ENCODE data around the gene CMTM5. TPM values are rescaled to one million over a fixed set of nuclear protein-coding genes. Genes with fewer than 3 reads are reported as not detected.
A peak's percentile ranks its signal among the peaks of the same experiment; 100 is the strongest.

Gene CMTM5
- total RNA-seq, 1 experiment from 2014 or later = not detected

DNA sequence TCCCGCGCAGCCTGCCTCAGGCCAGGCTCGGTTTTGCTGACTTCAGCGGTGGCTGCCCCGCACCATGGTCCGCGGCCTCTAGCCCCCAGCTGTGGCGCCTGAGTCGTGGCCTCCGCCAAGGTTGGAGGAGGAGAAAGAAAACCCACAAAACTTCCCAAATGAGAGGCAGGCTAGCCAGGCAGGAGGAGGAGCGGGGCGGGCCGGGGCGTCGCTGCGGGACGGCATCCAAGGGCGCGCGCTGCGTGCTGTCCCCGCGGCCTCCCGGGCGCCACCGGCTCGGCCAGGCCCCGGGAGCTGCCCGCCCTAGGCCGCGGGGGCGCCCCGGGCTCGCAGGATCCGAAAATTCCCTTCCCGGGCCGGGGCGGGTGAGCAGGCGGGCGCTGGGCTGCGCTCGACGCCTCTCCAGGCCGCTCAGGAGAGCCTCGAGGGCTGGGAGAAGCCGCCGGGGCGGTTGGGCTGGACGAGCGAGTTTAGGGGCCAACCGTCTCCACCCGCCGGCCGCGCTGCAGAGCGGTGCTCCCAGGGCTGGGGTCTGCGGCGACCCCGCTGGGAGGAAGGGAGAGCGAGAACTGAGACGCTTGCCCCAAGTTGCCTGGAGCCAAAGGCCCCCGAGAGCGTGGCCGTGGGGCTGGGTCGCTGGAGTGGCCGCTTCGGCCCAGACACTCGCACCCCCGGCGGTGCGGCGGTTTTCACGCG lies 11.7 kb upstream of the CMTM5 start, which contains the start of gene EFS:
EFS (minus strand) TSS at position 137 of the 696 bp plus-strand sequence. CDS start 147 bp downstream, outside the sequence.
- Histone ChIP-seq H3K36me3 (ENCODE audit: control insufficient read depth, insufficient read depth, low read length) (no peaks in the 10 kb centered on the region), H3K9me3 (ENCODE audit: control insufficient read depth, insufficient read depth, low read depth, low read length) (no peaks in the 10 kb centered on the region), H3K4me3 (ENCODE audit: low read depth in 2 of 2, low read length in 2 of 2) (peak within 1 kb of the TSS in 1 of 2 experiments; percentile 11; a peak in 1 of 4 replicates), H3K4me1 (ENCODE audit: control insufficient read depth, insufficient read depth, low read length) (no peaks in the 10 kb centered on the region), H3K27me3 (ENCODE audit: control insufficient read depth, insufficient read depth, low read length) (no peaks in the 10 kb centered on the region; the same call in 1 of the 2 replicates), H3K27ac (ENCODE audit: low read length) (no peak within 1 kb of the TSS)
- ATAC-seq = no peak
- TF ChIP-seq, protein P1, sequence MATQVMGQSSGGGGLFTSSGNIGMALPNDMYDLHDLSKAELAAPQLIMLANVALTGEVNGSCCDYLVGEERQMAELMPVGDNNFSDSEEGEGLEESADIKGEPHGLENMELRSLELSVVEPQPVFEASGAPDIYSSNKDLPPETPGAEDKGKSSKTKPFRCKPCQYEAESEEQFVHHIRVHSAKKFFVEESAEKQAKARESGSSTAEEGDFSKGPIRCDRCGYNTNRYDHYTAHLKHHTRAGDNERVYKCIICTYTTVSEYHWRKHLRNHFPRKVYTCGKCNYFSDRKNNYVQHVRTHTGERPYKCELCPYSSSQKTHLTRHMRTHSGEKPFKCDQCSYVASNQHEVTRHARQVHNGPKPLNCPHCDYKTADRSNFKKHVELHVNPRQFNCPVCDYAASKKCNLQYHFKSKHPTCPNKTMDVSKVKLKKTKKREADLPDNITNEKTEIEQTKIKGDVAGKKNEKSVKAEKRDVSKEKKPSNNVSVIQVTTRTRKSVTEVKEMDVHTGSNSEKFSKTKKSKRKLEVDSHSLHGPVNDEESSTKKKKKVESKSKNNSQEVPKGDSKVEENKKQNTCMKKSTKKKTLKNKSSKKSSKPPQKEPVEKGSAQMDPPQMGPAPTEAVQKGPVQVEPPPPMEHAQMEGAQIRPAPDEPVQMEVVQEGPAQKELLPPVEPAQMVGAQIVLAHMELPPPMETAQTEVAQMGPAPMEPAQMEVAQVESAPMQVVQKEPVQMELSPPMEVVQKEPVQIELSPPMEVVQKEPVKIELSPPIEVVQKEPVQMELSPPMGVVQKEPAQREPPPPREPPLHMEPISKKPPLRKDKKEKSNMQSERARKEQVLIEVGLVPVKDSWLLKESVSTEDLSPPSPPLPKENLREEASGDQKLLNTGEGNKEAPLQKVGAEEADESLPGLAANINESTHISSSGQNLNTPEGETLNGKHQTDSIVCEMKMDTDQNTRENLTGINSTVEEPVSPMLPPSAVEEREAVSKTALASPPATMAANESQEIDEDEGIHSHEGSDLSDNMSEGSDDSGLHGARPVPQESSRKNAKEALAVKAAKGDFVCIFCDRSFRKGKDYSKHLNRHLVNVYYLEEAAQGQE (IDR thresholded peaks at IDR 0.05; ENCODE audit: insufficient read depth in 1 of 2, low read depth in 2 of 2, low read length in 1 of 2) = no peak
- TF ChIP-seq TCF7L2 (IDR thresholded peaks at IDR 0.05; ENCODE audit: low read depth, low read length) = no peak
- CTCF ChIA-PET = interaction anchor here (0.6 kb wide), 1 partner anchor 124 kb away, joined by 7 read pairs; no protein-coding TSS in a partner anchor
- no peak for DNase-seq (ENCODE audit: low read depth, low spot score)
- in situ Hi-C loops (cut with HindIII; ENCODE audit: low pct_unique_long_range_greater_than_20kb, low sequenced_read_pairs) = no loop called here
- BruUV-seq (replicated peaks) = no TSS peak
- POLR2A ChIA-PET = no interaction called here
- intact Hi-C loops (cut with micrococcal nuclease; ENCODE audit: unreplicated experiment) = no loop called here

DNA sequence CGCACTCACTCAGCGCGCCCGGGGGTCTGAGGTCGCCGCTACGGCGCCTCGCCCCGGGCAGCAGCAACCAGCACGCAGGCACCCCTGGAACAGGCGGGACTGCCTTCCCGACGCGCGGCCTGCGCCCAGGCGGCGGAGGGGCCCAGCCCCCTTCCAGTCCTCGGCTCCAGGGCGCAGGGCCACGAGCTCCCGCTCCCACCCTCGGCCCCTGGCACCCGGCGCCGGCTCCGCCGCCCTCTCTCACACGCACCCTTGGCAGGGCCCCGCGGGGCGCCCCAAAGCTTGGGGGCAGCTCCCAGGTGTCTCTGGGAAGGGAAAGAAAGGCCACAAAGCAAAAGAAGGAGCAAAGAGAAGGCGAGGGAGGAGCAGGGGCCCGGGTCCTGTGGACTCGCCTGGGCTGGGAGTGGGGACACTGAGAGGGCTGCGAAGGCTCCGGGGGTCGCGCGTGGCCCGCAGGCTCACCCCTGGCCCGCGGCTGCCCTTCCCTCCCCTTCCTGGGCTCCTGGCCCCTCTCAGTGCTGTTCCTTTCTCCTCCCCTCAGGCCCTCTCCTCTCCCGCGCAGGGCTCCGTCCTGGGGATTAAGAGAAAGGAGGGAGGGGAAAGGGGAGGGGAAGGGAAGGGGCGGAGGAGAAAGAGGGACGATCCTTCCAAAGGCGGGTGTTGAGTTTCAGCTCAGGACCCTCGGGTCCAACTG lies 11.0 kb upstream of the CMTM5 start:
- Histone ChIP-seq H3K4me3 (ENCODE audit: low read depth in 2 of 2, low read length in 2 of 2) (peak overlapping the region in 1 of 2 experiments; percentile 11; a peak in 1 of 4 replicates), H3K9me3 (ENCODE audit: control insufficient read depth, insufficient read depth, low read depth, low read length) (no peaks in the 10 kb centered on the region), H3K36me3 (ENCODE audit: control insufficient read depth, insufficient read depth, low read length) (no peaks in the 10 kb centered on the region), H3K27me3 (ENCODE audit: control insufficient read depth, insufficient read depth, low read length) (no peaks in the 10 kb centered on the region; the same call in 1 of the 2 replicates), H3K27ac (ENCODE audit: low read length) (no peak overlapping the region), H3K4me1 (ENCODE audit: control insufficient read depth, insufficient read depth, low read length) (no peaks in the 10 kb centered on the region)
- ATAC-seq (no peak), DNase-seq (ENCODE audit: low read depth, low spot score) (no peak)
- ChIA-PET POLR2A (no interaction called here), CTCF (interaction anchor here (0.6 kb wide), 1 partner anchor 124 kb away, joined by 7 read pairs; no protein-coding TSS in a partner anchor)
- intact Hi-C loops (cut with micrococcal nuclease; ENCODE audit: unreplicated experiment) (no loop called here), in situ Hi-C loops (cut with HindIII; ENCODE audit: low pct_unique_long_range_greater_than_20kb, low sequenced_read_pairs) (no loop called here)
- no peak for TF ChIP-seq POLR2AphosphoS5 (IDR thresholded peaks at IDR 0.05; ENCODE audit: low read depth, low read length)
- no peak for TF ChIP-seq SIN3A (IDR thresholded peaks at IDR 0.05; ENCODE audit: borderline replicate concordance, insufficient read depth, low read depth, low read length)
- TF ChIP-seq TCF7L2 (IDR thresholded peaks at IDR 0.05; ENCODE audit: low read depth, low read length) = no peak
- TF ChIP-seq, protein P1 (IDR thresholded peaks at IDR 0.05; ENCODE audit: insufficient read depth in 1 of 2, low read depth in 2 of 2, low read length in 1 of 2) = no peak
- TF ChIP-seq CTCF (IDR thresholded peaks at IDR 0.05) = no peak
- BruUV-seq (replicated peaks) = no TSS peak
